ENCODE data around the gene GFOD1. TPM values are rescaled to one million over a fixed set of nuclear protein-coding genes. Genes with fewer than 3 reads are reported as not detected.

The GFOD1 gene
- total RNA-seq, 4 donors from 2014 or later: 18.3 to 49.1 (median 29.0) TPM

GRCh38 chr6:13354331-13355042 lies 132.9 kb downstream of the GFOD1 start:
- Histone ChIP-seq H3K27me3 (no peaks in the 10 kb centered on the region), H3K36me3 (no peaks in the 10 kb centered on the region), H3K4me3 (no peak overlapping the region), H3K4me1 (peaks cover 5 to 23% (median 8%) of the 10 kb centered on the region in 3 donors), H3K27ac (peak overlapping the region in 3 of 4 donors; percentile 1 to 54 (median 43)), H3K9me3 (no peaks in the 10 kb centered on the region)
- TF ChIP-seq EP300 (IDR thresholded peaks at IDR 0.05): no peak
- no peak for TF ChIP-seq POLR2AphosphoS5 (IDR thresholded peaks at IDR 0.05)
- no peak for TF ChIP-seq CTCF (IDR thresholded peaks at IDR 0.05)
- TF ChIP-seq POLR2A (IDR thresholded peaks at IDR 0.05): no peak
- no peak for ATAC-seq
- WGBS, 2 donors (ENCODE audit: low coverage in 1 of 2): 51 to 73% methylated on average over 10 to 11 of the region's 13 CpGs

GRCh38 chr6:13352165-13352564 lies 135.2 kb downstream of the GFOD1 start:
- Histone ChIP-seq H3K9me3 (no peaks in the 10 kb centered on the region), H3K27ac (no peak overlapping the region), H3K4me1 (peaks cover 5 to 23% (median 8%) of the 10 kb centered on the region in 3 donors), H3K36me3 (no peaks in the 10 kb centered on the region), H3K4me3 (no peak overlapping the region), H3K27me3 (no peaks in the 10 kb centered on the region)
- WGBS, 2 donors (ENCODE audit: low coverage in 1 of 2): 89 to 95% methylated on average over 7 to 9 of the region's 9 CpGs
- no peak for TF ChIP-seq CTCF (IDR thresholded peaks at IDR 0.05)
- no peak for ATAC-seq

GRCh38 chr6:13351271-13351670 lies 136.1 kb downstream of the GFOD1 start:
- H3K36me3 ChIP-seq: no peaks in the 10 kb centered on the region
- TF ChIP-seq POLR2A (IDR thresholded peaks at IDR 0.05) (no peak), POLR2AphosphoS5 (IDR thresholded peaks at IDR 0.05) (no peak), CTCF (IDR thresholded peaks at IDR 0.05) (no peak), EP300 (IDR thresholded peaks at IDR 0.05) (no peak)
- no peak overlapping the region for H3K4me3 ChIP-seq
- H3K27ac ChIP-seq: no peak overlapping the region
- H3K27me3 ChIP-seq: no peaks in the 10 kb centered on the region
- ATAC-seq: no peak
- no peaks in the 10 kb centered on the region for H3K9me3 ChIP-seq
- WGBS, 2 donors (ENCODE audit: low coverage in 1 of 2): 80 to 84% methylated on average over 2 to 6 of the region's 12 CpGs
- H3K4me1 ChIP-seq: peaks cover 5 to 23% (median 8%) of the 10 kb centered on the region in 3 donors

- H3K27me3 ChIP-seq: no peaks in the 10 kb centered on the region
- no peak overlapping the region for H3K27ac ChIP-seq
- no peak overlapping the region for H3K4me3 ChIP-seq
- WGBS, 2 donors (ENCODE audit: low coverage in 1 of 2): 100% methylated on average over 3 of the region's 8 CpGs
- peaks cover 3 to 13% (median 8%) of the 10 kb centered on the region in 3 donors for H3K4me1 ChIP-seq
- no peaks in the 10 kb centered on the region for H3K36me3 ChIP-seq
- ATAC-seq: no peak
- no peaks in the 10 kb centered on the region for H3K9me3 ChIP-seq
- TF ChIP-seq POLR2A (IDR thresholded peaks at IDR 0.05) (no peak), EP300 (IDR thresholded peaks at IDR 0.05) (no peak), CTCF (IDR thresholded peaks at IDR 0.05) (no peak), POLR2AphosphoS5 (IDR thresholded peaks at IDR 0.05) (no peak)
Measured at GRCh38 chr6:13349811-13350506, 137.4 kb downstream of the GFOD1 start.

Data from gastroesophageal sphincter (tissue), 4 donors.